ENCODE measurements around the gene IRGQ. TPM values are rescaled to one million over a fixed set of nuclear protein-coding genes. Genes with fewer than 3 reads are reported as not detected.

IRGQ gene
- polyA plus RNA-seq, 1 donor from 2014 or later: 156 TPM

- H3F3A ChIP-seq (ENCODE audit: insufficient read depth, low read length, poor library complexity, severe bottlenecking): peaks cover 9% of the 10 kb centered on the region
- peak within 1 kb of the TSS; percentile 85 for H3K4me3 ChIP-seq (ENCODE audit: low read length)
- peak within 1 kb of the TSS; percentile 97 for H3K9ac ChIP-seq (ENCODE audit: low read length)
- no peaks in the 10 kb centered on the region for H4K20me1 ChIP-seq (ENCODE audit: insufficient read depth)
- no peaks in the 10 kb centered on the region for H3K36me3 ChIP-seq (ENCODE audit: insufficient read depth, low read length)
- H3K27me3 ChIP-seq (ENCODE audit: insufficient read depth, low read depth, low read length): no peaks in the 10 kb centered on the region
- no peaks in the 10 kb centered on the region for H3K9me3 ChIP-seq (ENCODE audit: low read length)
- peak within 1 kb of the TSS; percentile 88 for H2AFZ ChIP-seq (ENCODE audit: low read depth, low read length)
- no peaks in the 10 kb centered on the region for H3K9me2 ChIP-seq (ENCODE audit: insufficient read depth, low read length)
- peaks cover 44% of the 10 kb centered on the region for H3K79me2 ChIP-seq (replicated peaks; ENCODE audit: insufficient read depth, low read length)
- TF ChIP-seq MXI1 (conservative IDR thresholded peaks at IDR 0.05; ENCODE audit: poor library complexity, severe bottlenecking) (peak; percentile 73), RAD21 (conservative IDR thresholded peaks at IDR 0.05) (no peak), POLR2AphosphoS5 (IDR thresholded peaks at IDR 0.05) (peak; percentile 93), EP300 (conservative IDR thresholded peaks at IDR 0.05; ENCODE audit: poor library complexity, severe bottlenecking) (peak; percentile 77), REST (IDR thresholded peaks at IDR 0.05; ENCODE audit: borderline replicate concordance) (peak; percentile 54), SMC3 (conservative IDR thresholded peaks at IDR 0.05; ENCODE audit: poor library complexity) (peak; percentile 50), TAF1 (IDR thresholded peaks at IDR 0.05; ENCODE audit: low read depth) (peak; percentile 90), EZH2 (IDR thresholded peaks at IDR 0.05; ENCODE audit: borderline replicate concordance, insufficient read depth, low read length, poor library complexity, severe bottlenecking) (no peak), CTCF (IDR thresholded peaks at IDR 0.05; ENCODE audit: poor library complexity, severe bottlenecking) (peak; percentile 32)
- peak within 1 kb of the TSS; percentile 92 for H3K4me2 ChIP-seq (ENCODE audit: low read length)
- peak within 1 kb of the TSS; percentile 99 for H3K27ac ChIP-seq (ENCODE audit: low read length)
Observed at GRCh38 chr19:43619262-43620060, 23.5 kb upstream of the IRGQ start, which contains the start of gene ZNF428. Gene ZNF428 (minus strand): TSS chr19:43619629. CDS start chr19:43614304, 5,325 bp downstream.

- H3K9me2 ChIP-seq (ENCODE audit: insufficient read depth, low read length): no peaks in the 10 kb centered on the region
- H2AFZ ChIP-seq (ENCODE audit: low read depth, low read length): peak overlapping the region; percentile 77
- H3K36me3 ChIP-seq (ENCODE audit: insufficient read depth, low read length): peaks cover 5% of the 10 kb centered on the region
- H3K9ac ChIP-seq (ENCODE audit: low read length): peak overlapping the region; percentile 97
- no peaks in the 10 kb centered on the region for H4K20me1 ChIP-seq (ENCODE audit: insufficient read depth)
- H3K79me2 ChIP-seq (replicated peaks; ENCODE audit: insufficient read depth, low read length): peaks cover 49% of the 10 kb centered on the region
- H3K27ac ChIP-seq (ENCODE audit: low read length): peak overlapping the region; percentile 99
- no peaks in the 10 kb centered on the region for H3K9me3 ChIP-seq (ENCODE audit: low read length)
- peak overlapping the region; percentile 92 for H3K4me2 ChIP-seq (ENCODE audit: low read length)
- no peak for TF ChIP-seq EZH2 (IDR thresholded peaks at IDR 0.05; ENCODE audit: borderline replicate concordance, insufficient read depth, low read length, poor library complexity, severe bottlenecking)
- TF ChIP-seq CTCF (IDR thresholded peaks at IDR 0.05; ENCODE audit: poor library complexity, severe bottlenecking): no peak
- peak; percentile 94 for TF ChIP-seq REST (IDR thresholded peaks at IDR 0.05; ENCODE audit: borderline replicate concordance)
- H3K4me3 ChIP-seq (ENCODE audit: low read length): peak overlapping the region; percentile 85
- H3K27me3 ChIP-seq (ENCODE audit: insufficient read depth, low read depth, low read length): no peaks in the 10 kb centered on the region
- peaks cover 9% of the 10 kb centered on the region for H3F3A ChIP-seq (ENCODE audit: insufficient read depth, low read length, poor library complexity, severe bottlenecking)
Observed at GRCh38 chr19:43618921-43619261, 23.0 kb upstream of the IRGQ start.
